NK-92 (cell line): Measurements from ENCODE around the gene PXDC1.

Experiments used
- DNase-seq: peaks from one replicate; lab custom pipeline; 2025; ENCODE audit not compliant: unreplicated experiment; lab: John Stamatoyannopoulos, UW

PXDC1 gene

DNA sequence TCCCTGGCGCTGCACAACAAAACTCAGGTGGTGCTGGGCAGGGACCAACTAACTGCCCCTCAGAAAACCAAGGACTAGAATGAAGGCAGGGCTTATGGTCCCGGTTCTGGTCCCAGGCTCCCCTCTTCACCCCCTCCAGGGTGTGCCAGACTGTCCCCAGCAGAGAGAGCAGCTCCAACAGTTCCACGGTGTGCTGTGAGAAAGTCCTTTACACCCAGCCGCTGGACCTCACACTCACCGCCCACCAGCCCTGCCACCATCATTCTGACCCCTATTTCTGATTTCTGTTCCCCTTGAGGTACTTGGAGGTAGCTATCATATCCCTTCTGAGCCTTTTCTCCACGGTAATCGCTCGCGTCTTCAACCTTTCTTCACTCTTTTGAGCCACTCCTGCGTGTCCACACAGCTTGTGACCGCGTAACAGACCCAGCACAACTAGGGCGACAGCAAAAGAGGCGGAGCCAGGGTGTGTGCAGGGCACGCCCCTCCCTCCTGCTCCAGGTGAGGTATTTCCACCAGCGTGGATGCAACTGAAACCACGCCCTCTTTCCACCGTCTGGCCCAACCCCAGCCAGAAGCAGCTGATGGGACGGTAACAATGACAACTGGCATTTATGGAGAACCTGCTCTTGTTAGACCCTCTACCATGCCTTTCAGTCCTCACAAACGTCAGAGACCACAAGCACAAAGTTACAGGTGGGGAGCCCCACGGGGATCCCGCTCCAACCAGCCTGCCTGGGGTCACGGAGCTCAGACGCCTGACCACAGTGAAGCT lies 2.3 kb downstream of the PXDC1 start:
- DNase-seq: no peak

DNA sequence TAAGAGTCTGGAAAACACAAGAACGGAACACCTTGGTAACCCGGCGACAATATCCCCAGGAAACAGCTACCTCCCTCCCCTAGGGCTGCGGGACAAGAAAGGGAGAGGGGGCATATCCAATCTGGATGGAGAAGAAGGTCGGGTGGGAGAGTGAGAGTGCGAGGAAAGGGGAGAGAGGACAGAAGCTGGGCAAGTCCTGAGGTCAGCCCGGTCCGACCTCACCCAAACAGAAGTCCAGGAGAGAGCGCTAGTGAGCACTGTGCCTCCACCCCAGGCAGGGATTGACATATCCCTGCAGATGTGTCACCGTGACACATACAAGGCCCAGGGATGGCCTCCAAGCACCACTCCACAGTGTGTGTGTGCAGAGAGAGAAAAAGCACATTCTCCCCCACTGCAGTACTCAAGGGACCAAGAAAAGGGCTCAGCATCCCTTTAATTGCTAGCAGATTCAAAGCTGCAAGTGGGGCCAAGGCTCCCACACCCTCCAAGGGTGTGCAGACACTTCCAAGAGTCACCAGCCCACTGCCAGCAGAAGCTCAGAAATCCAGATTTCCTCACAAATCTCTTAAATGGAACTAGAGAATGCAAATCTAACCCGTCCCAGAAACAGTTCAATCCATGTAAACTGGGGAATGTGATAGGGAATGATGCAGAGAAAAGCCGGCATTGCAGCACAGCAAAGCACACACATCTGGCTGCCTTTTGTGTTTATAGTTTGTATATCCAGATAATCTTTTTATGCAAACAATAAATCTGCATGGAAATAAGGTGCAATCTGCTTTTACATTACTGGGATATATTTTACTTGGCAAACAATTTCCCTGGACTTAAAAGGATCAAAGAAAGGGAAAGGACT lies 3.1 kb downstream of the PXDC1 start:
- no peak for DNase-seq

DNA sequence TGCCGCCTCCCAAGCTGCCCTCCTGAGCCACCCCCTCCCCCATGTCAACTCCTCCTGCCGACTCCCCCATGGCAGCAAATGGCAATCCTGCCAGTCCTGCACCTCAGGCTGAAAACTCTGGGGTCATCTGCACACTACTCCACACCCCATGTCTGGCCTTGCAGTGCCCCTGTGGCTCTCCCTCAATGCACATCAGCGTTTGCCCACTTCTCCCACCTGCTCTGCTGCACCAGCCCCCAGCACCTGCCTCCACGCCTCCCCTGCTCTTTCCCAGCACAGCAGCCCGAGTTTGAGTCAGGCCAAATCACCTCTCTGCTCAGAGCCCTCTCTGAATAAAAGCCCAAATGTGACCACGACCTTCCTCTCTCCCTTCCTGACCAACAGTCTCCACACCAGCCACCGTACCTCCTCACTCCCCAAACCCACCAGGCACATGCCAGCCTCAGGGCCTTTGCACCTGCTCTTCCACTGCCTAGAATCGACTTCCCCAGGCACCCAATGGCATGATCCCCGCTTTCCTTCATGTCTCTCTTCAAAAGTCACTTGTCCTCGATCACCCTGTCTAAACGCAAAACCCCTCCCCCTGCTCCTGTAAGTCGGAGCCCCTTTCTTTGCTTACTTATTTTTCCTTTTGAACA lies 4.3 kb downstream of the PXDC1 start:
- DNase-seq: no peak

DNA sequence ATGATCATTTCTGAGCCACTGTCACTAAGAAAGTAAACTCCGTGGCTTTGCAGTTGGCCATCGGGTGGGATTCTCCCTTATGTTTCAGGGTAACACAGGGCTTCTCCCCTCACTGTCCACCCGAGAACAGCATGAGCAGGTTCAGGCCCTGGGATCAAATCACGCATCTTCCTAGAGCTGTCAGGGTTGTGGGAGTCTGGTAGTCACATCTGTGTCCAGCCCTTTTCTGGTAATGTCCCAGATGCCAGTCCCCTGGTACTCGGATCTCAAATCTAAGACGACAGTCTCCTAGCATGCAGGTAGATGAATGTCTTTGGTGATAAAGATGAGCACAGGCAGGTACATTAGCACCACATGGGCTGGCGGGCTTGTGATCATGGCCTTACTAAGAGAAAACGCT lies 4.8 kb downstream of the PXDC1 start:
- no peak for DNase-seq

DNA sequence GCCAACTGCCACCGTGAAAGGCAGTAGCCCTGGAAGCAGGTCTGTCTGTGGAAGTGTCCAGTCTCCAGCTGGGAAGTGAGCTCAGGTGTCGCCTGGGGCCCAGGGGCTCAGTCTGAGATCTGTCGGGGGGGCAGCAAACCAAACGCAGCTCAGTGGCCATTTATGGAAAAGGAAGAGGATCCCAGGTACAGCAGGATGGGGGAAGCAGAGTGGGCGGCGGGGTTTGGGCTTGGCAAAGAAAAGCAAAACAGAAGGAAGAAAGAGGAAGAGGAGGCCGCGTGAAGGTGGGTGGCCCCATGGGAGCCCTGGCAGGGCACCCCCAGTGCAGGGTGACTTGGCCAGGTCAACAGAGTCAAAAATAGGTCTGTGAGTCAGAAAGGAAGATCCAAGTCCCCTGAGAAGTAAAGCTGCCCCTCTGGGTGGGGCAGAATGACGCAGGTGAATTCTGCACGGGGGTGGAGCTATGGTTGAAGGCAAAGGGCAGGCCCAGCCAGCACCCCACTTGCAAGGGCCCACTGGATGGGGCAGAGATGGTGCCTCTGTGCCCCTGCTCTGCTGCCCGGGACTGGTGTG lies 5.3 kb downstream of the PXDC1 start:
- no peak for DNase-seq

DNA sequence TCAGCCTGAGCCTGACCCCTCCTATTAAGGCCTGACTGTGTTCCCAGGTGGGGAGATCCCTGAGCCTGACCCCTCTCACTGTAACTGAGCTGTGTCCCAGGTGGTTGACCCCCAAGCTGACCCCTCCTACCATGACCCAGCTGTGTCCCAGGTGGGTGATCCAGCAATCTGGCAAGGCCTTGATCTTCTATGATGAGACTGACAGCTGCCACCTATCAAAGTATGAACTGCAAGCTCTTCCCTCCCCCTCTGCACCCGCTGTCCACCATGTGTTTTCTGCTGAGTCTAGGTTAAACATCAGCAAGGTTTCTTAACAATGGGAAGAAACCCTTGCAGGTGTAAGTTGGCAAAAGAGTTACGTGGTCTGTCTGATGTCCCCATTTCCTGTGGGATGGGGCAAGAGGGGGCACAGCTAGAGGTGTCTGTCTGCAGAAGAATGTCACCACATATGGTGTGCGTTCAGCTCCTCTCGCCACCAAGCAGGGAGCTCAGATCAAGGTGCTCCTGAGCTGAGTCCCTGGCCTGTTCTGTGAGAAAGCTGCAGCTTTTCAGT lies 5.9 kb downstream of the PXDC1 start:
- DNase-seq: no peak

DNA sequence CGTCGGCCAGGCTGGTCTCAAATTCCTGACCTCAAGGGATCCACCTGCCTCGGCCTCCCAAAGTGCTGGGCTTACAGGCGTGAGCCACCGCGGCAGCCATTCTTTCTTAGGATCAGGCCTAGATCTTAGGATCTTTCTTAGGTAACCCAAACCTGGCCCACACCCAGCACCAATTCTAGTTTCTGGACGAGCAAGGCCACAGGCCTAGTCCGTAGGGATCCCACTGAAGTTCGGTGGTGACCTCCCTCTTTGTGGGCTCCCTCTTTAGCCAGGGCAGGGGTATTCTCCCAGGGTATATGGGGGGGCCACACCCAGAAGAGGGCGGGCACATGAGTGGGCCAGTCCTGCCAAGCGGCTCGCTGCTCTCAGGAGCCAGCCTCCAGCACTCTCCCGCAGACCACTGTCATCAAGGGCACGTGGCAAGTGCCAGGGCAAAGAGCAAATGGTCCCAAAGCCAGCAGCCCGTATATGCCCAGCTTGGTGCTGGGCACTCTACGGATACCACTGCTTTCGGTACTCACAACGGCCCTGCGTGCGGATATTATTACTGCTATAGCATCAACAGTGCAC lies 6.5 kb downstream of the PXDC1 start:
- no peak for DNase-seq

DNA sequence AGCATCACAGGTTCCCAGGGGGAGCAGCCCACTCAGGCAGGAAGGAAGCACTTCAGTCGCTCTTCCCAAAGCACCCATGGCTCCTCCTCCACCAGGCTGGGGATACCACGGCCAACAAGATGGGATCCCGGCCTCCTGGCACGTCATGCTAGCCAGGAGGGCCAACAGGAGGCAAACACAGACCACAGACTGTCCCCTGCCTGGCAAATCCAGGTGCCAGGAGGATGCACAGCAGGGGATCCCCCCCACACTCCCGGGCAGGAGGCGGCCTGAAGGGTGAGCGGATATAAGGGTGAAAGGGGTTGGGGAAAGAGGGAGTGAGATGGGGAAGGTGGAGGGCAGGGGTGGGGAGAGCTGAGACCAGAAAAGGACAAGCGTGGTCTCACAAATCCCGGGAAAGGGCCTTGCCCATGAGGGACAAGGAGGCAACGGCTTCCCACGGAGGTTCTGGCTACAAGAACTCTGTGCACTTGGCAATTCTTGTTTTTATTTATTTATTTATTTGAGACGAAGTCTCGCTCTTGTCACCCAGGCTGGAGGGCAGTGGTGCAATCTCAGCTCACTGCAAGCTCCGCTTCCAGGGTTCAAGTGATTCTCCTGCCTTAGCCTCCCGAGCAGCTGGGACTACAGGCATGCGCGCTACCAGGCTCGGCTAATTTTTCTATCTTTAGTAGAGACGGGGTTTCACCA lies 7.2 kb downstream of the PXDC1 start:
- no peak for DNase-seq

DNA sequence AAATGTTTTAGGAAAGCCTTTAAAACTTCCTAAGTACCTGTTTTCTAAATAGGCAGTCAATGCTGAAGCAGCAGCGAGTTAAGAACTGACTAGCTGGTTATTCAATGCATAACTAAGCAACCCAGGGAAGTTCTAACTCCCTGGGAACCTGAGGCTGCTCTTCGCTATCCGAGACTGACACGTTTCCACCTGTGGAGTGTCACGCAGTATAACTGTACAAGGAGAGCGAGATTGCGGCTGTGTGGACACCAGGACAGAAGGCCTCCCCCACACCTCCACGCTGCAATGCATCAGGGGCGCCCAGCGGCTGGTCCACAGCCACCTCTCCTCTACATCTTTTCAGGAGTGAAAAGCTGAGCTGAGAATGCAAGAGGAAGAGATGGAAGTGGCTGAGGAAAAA lies 8.0 kb downstream of the PXDC1 start:
- no peak for DNase-seq

DNA sequence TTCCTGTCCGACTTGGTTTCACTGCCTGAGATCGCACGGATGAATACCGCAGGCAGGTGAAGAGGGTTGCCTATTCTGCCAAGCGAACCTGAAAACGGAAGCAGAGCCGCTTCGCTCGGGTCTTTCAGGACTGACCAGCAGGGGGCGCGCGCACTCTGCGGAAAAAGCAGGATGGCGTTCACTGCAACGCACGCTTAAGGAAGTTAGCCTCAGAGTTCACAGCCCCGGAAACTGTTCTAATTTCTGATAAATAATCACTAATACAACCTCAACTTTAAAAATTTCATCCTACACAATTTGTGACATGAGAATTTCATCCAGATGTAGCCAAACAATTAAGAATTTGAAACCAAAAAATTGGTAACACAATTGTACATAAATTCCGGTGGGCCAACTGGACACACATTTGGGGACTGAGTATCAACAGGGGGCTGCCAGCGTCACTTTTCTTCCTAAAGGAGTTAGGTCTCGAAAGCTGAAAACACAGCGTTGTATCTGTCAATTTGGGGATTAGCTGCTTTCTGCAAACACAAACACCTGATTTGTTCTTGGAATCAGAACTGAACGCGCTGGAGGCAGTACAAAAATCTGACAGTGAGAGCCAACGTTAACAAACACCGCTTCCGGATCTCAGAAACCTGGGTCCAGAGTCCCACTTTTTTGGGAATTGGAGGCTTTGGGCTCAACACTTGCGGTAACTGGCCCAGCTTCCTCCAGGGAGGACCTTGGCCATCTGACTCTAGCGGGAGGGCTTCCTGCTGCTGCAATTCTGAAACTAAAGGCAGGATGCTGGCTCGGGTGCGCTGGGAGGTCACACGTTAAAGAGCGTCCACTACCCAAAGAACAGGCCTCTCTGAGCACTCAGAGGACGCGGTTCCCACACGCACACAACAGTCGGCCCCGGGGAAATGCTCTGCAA lies 8.8 kb downstream of the PXDC1 start:
- DNase-seq: peak; percentile 30

DNA sequence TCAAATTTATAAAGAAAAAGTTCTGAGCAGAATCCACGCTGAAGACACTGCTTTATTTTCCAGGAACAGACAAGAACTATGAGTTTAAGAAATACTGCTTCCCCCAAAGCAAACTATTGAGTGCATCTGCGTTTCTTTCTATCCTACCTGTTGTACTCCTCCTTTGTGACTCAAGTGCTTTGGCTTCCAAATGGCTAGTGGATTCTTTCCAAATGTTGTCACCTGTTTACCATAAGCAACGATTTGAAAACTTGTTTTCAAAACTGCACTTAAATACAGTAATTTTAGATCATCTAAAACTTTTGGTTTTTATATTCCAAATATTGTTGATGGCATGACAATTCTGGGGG lies 9.5 kb downstream of the PXDC1 start:
- DNase-seq: no peak

DNA sequence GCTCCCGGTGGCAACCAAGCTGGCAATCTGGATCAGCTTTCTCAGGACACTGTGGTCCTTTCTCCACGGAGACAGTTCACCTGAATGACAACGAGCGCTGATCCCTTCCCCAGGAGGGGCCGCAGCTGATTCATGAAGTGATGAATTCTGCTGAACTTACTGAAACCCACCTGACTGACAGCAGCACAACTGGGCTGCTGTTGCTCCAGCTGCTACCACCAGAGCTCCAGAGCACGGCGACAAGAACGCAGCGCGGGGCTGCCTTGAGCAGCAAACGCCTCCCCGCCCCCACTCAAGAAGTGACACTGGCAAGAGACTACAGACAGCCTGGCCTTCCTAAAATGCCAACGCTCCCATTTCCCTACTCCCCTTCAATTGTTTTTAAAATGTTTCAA lies 10.0 kb downstream of the PXDC1 start:
- DNase-seq: no peak

DNA sequence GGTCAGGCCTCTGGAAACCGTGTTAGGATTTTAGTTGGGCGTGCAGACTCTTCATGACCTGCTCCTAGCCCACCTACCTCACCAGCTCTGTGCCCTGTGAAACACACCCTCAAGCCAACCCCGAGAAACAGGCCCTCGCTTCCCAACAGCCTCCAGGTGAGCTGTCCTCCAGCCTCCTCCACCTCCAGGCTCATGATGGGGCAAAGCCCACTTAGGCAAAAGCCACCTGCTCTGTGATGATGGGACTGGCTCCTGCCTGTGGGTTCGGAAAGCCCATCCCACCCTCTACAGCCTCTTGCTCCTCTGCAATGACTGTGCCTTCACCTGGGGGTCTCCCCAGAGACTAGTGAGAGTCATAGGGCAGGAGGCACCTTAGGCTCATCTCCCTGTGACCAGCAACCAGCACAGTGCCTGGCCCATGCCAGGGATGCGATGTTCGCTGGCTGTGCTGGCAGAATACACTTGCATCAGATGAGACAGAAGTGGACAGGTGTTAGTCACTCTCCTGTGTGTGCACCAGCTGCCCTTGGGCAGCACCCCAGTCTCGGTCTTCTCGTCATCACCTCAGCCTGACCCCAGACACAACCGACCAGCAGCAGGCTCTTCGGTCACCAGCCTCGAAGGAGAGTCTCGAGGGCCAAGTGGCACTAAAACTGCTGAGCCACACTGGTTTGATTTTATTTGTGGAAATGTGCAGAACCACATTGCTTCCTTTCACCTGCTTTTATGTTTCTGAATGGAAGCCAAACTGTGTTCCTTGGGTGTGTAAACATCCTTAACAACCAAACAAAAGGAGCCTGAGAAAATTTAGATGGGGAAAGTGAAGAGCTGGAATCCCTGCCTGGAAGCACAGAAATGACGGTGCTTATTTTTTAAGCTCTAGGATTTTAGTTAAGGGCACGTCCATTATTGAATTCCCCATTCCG lies 10.7 kb downstream of the PXDC1 start:
- no peak for DNase-seq

DNA sequence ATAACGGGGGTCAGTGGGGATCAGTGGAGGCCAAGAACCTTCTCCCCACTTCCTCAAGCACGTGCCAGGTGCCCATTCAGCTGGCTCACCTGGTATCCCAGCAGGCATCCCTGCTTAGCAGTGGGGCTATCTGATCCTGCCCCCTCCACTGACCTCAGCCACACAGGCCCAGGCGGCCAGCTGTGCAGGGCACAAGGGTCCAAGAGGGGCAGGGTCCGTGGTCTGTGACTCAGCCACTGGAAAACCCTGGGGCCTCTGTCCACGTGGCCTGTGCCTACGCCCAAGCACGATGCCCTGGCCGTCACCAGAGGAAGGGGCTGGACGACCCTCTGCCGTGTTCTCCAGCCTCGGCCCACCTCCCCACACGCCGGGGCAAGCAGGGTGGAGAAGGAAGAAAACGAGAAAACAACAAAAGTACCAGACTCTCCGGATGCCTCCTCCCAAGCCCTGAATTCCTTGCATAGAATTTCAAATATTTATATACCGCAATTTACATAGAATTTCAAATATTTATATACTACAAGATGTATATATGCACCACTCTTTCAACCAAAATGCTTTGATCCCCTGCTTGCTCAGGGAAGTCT lies 12.1 kb downstream of the PXDC1 start:
- no peak for DNase-seq

DNA sequence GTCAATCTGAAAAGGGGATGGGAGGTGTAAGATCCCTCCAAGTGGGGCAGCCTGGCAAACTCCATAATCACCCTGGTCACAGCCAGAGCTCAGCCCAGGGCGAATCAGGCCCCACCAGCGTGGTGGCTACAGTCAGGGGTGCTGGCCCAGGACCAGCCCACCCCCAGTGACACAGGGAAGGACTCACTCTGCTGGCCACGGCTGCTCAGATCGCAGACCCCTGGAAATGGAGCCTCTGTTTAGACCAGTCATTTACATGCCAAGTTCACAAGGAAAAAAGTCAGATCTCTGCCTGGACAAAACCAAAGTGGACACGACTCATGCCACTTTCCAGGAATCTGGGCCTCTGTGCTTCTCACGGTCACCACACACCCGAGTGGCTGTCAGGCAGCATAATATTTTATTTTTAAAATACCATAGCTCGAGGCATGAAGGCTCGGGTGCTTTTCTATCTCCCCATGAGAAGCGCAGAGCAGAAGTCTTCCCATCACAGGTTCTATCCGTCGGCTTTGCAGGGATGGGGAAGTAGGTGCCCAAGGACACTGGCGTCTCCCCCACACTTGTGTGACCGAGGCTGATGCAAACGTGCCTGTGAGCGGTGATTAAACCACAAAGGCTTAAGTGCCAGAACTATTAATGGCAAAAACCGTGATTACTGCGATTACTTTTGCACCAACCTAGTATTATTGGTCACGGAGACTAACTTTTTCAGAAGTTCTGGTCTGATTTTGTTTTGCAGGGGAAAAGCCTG lies 13.0 kb downstream of the PXDC1 start:
- DNase-seq: no peak

DNA sequence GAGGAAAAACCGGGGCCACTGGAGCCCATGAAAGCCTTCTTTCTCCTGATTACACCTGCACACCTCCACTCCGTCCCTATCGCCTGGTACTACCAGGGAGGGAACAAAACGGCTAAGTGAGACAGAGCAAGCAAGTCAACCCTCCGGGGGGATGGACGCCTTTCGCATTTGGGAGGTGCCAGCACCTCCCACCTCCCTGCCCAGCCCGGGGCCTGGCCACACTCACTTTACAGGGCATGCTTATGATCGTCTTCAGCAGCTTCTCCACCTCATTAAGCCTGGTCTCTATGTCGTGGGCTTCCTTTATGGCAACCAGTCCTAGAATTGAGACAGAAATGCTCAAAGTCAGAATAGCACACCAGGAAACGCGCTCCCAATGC lies 13.7 kb downstream of the PXDC1 start:
- DNase-seq: no peak

DNA sequence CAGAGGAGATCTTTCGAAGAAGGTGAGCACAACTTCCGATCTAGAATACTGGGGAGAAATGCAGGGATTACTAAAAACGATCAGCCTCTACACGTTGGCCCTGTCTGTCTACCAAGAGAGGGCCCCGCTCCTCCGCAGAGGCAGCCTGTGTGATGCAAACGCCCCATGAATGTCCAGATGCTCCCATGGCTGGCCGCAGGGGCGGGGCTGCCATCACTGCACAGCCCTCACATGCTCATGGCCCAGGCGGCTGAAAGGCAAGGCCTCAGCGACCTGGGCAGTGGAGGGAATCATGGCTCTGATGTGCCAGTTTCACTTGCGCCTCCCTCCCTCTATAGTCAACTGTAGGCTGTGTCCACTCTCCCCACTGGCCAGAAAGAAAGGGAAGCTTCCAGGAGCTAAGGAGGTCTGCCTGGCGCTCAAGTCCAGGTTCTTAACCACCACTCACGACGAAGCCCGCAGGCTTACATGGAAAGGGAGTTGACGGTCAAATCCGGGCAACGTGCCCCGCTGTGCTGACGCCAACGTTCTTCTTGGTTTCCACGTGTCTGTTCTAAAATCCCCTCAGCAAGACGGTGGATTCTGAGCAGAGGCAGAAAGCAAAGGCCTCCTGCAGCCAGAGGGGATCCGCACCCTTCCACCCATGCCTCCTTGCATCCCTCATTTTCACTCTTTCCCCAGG lies 14.2 kb downstream of the PXDC1 start:
- DNase-seq: no peak
